ENCODE data around the gene BHLHA15.
"Not testable (repeated sequence)": the region's sequence is repeated elsewhere in the genome, so short reads cannot be mapped to it uniquely, and the experiment has no call there.

Gene BHLHA15

GRCh38 chr7:98211676-98212531 lies 665 bp downstream of the BHLHA15 start:
- H3K27ac Mint-ChIP-seq: no peak overlapping the region
- H3K9me3 Mint-ChIP-seq (ENCODE audit: low read depth): no peaks in the 10 kb centered on the region
- peaks cover 6% of the 10 kb centered on the region for H3K4me1 Mint-ChIP-seq (ENCODE audit: low read depth)
- H3K36me3 Mint-ChIP-seq: peaks cover 2% of the 10 kb centered on the region
- H3K27me3 Mint-ChIP-seq: no peaks in the 10 kb centered on the region
- H3K4me3 Mint-ChIP-seq: peak overlapping the region; percentile 69

GRCh38 chr7:98212532-98213041 lies 1.3 kb downstream of the BHLHA15 start:
- Mint-ChIP-seq H3K36me3 (no peaks in the 10 kb centered on the region), H3K4me3 (peak overlapping the region; percentile 20), H3K4me1 (ENCODE audit: low read depth) (peaks cover 6% of the 10 kb centered on the region), H3K27ac (no peak overlapping the region), H3K27me3 (no peaks in the 10 kb centered on the region), H3K9me3 (ENCODE audit: low read depth) (no peaks in the 10 kb centered on the region)

- no peak overlapping the region for H3K27ac Mint-ChIP-seq
- H3K4me3 Mint-ChIP-seq: no peak overlapping the region
- H3K36me3 Mint-ChIP-seq: no peaks in the 10 kb centered on the region
- H3K27me3 Mint-ChIP-seq: no peaks in the 10 kb centered on the region
- H3K4me1 Mint-ChIP-seq (ENCODE audit: low read depth): peaks cover 10% of the 10 kb centered on the region
- H3K9me3 Mint-ChIP-seq (ENCODE audit: low read depth): no peaks in the 10 kb centered on the region
These were observed 2.2 kb downstream of the BHLHA15 start for GRCh38 chr7:98213296-98213887.

- Mint-ChIP-seq H3K4me1 (ENCODE audit: low read depth) (peaks cover 15% of the 10 kb centered on the region), H3K36me3 (no peaks in the 10 kb centered on the region), H3K9me3 (ENCODE audit: low read depth) (no peaks in the 10 kb centered on the region), H3K4me3 (no peak overlapping the region), H3K27ac (no peak overlapping the region), H3K27me3 (no peaks in the 10 kb centered on the region)
These were observed 2.9 kb downstream of the BHLHA15 start for GRCh38 chr7:98213888-98214810.

- Mint-ChIP-seq H3K36me3 (no peaks in the 10 kb centered on the region), H3K9me3 (ENCODE audit: low read depth) (no peaks in the 10 kb centered on the region), H3K27me3 (no peaks in the 10 kb centered on the region), H3K27ac (no peak overlapping the region), H3K4me1 (ENCODE audit: low read depth) (peaks cover 18% of the 10 kb centered on the region), H3K4me3 (no peak overlapping the region)
These were observed 3.6 kb downstream of the BHLHA15 start for GRCh38 chr7:98214811-98215321.

GRCh38 chr7:98215561-98216495 lies 4.6 kb downstream of the BHLHA15 start:
- no peaks in the 10 kb centered on the region for H3K9me3 Mint-ChIP-seq (ENCODE audit: low read depth)
- no peaks in the 10 kb centered on the region for H3K36me3 Mint-ChIP-seq
- no peak overlapping the region for H3K4me3 Mint-ChIP-seq
- H3K27ac Mint-ChIP-seq: no peak overlapping the region
- H3K4me1 Mint-ChIP-seq (ENCODE audit: low read depth): peaks cover 18% of the 10 kb centered on the region
- no peaks in the 10 kb centered on the region for H3K27me3 Mint-ChIP-seq

- H3K36me3 Mint-ChIP-seq: no peaks in the 10 kb centered on the region
- H3K9me3 Mint-ChIP-seq (ENCODE audit: low read depth): no peaks in the 10 kb centered on the region
- no peak overlapping the region for H3K27ac Mint-ChIP-seq
These were observed 5.8 kb downstream of the BHLHA15 start for GRCh38 chr7:98216941-98217622.

GRCh38 chr7:98217623-98218582 lies 6.7 kb downstream of the BHLHA15 start:
- Mint-ChIP-seq H3K4me1 (ENCODE audit: low read depth) (peaks cover 15% of the 10 kb centered on the region), H3K27ac (peak overlapping the region; percentile 61), H3K9me3 (ENCODE audit: low read depth) (no peaks in the 10 kb centered on the region), H3K36me3 (no peaks in the 10 kb centered on the region), H3K27me3 (no peaks in the 10 kb centered on the region), H3K4me3 (no peak overlapping the region)

More at GRCh38 chr7:98216941-98217622, 5.8 kb downstream of the BHLHA15 start:
- Mint-ChIP-seq H3K4me1 (ENCODE audit: low read depth) (peaks cover 15% of the 10 kb centered on the region), H3K27me3 (no peaks in the 10 kb centered on the region), H3K4me3 (no peak overlapping the region)

- H3K9me3 Mint-ChIP-seq (ENCODE audit: low read depth); H3K36me3 Mint-ChIP-seq; H3K4me3 Mint-ChIP-seq; H3K27me3 Mint-ChIP-seq: not testable (repeated sequence)
- Mint-ChIP-seq H3K27ac (peak overlapping the region; percentile 22), H3K4me1 (ENCODE audit: low read depth) (peaks cover 15% of the 10 kb centered on the region)
These were observed 8.1 kb downstream of the BHLHA15 start for GRCh38 chr7:98219382-98219781.

GRCh38 chr7:98221611-98222532 lies 10.6 kb downstream of the BHLHA15 start:
- no peaks in the 10 kb centered on the region for H3K9me3 Mint-ChIP-seq (ENCODE audit: low read depth)
- no peak overlapping the region for H3K27ac Mint-ChIP-seq
- H3K4me3 Mint-ChIP-seq: no peak overlapping the region
- no peaks in the 10 kb centered on the region for H3K27me3 Mint-ChIP-seq
- H3K4me1 Mint-ChIP-seq (ENCODE audit: low read depth): peaks cover 15% of the 10 kb centered on the region
- no peaks in the 10 kb centered on the region for H3K36me3 Mint-ChIP-seq

GRCh38 chr7:98222533-98223195 lies 11.4 kb downstream of the BHLHA15 start:
- no peaks in the 10 kb centered on the region for H3K27me3 Mint-ChIP-seq
- H3K9me3 Mint-ChIP-seq (ENCODE audit: low read depth): no peaks in the 10 kb centered on the region
- H3K4me1 Mint-ChIP-seq (ENCODE audit: low read depth): peaks cover 15% of the 10 kb centered on the region
- H3K36me3 Mint-ChIP-seq: no peaks in the 10 kb centered on the region
- H3K4me3 Mint-ChIP-seq: no peak overlapping the region
- no peak overlapping the region for H3K27ac Mint-ChIP-seq
